Heart left ventricle (tissue), 16 donors: ENCODE data around the gene FXYD5. TPM values are rescaled to one million over a fixed set of nuclear protein-coding genes. Genes with fewer than 3 reads are reported as not detected.
"Not testable (repeated sequence)": the region's sequence is repeated elsewhere in the genome, so short reads cannot be mapped to it uniquely, and the experiment has no call there.

Experiments
- ATAC-seq, 4 donors: fragments of 200-7000 bp; cut with Tn5 transposase; one replicate each; pipeline ENCODE4 v1.9.1; 2020 to 2022; ENCODE audit warnings: moderate library complexity in 4 of 4, mild to moderate bottlenecking in 3 of 4, moderate number of reproducible peaks in 1 of 4
- DNase-seq, 5 donors: peaks; one replicate each; pipeline ENCODE4 v3.0.0-alpha.2; 2020
- H3K27ac ChIP-seq, 12 donors: fragments of 200-600 bp; sonication (generic) in 4 of 12; one replicate each; pipeline versions ENCODE4 v1.5.0 to v1.8.0; 2016 to 2022; ENCODE audit warnings: mild to moderate bottlenecking in 2 of 12
- H3K27me3 ChIP-seq, 9 donors: fragments of 200-600 bp; sonication (generic) in 2 of 9; one replicate each; pipeline versions ENCODE4 v1.5.1 to v1.8.0; 2016 to 2022; ENCODE audit warnings: mild to moderate bottlenecking in 3 of 9
- H3K36me3 ChIP-seq, 9 donors: fragments of 200-600 bp; sonication (generic) in 2 of 9; one replicate each; pipeline versions ENCODE4 v1.5.0 to v1.8.0; 2018 to 2022; ENCODE audit warnings: mild to moderate bottlenecking in 2 of 9
- H3K4me1 ChIP-seq, 12 donors: fragments of 200-600 bp; sonication (generic) in 4 of 12; one replicate each; pipeline versions ENCODE4 v1.5.0 to v1.8.0; 2016 to 2022; ENCODE audit warnings: mild to moderate bottlenecking in 3 of 12
- H3K4me3 ChIP-seq, 12 donors: fragments of 200-600 bp; sonication (generic) in 4 of 12; one replicate each; pipeline versions ENCODE4 v1.5.0 to v1.8.0; 2017 to 2022; ENCODE audit warnings: mild to moderate bottlenecking in 9 of 12, moderate library complexity in 4 of 12
- H3K9me3 ChIP-seq, 12 donors: fragments of 200-600 bp; sonication (generic) in 4 of 12; one replicate each; pipeline versions ENCODE4 v1.5.0 to v1.8.0; 2016 to 2022; ENCODE audit warnings: mild to moderate bottlenecking in 1 of 12
- POLR2A ChIP-seq, 2 donors: fragments of 450-650 bp; IDR thresholded peaks; one replicate each; pipeline ENCODE4 v1.6.1; 2017; ENCODE audit warnings: antibody characterized with exemption in 2 of 2, mild to moderate bottlenecking in 2 of 2, moderate library complexity in 2 of 2
- WGBS, 4 donors: extraction: QIAGEN DNeasy Blood & Tissue Kit in 2 of 4; methylation state at CpG; one replicate each; pipeline versions ENCODE4 v1.1.5 to v1.1.7; 2013 to 2018; 5-methylcytosine and 5-hydroxymethylcytosine counted together
- intact Hi-C, 10 donors: fragments of 100-400 bp; cut with DNase I; formaldehyde crosslinking; loops; one replicate each; pipeline versions ENCODE4 v1.11.1 to v1.14.2; 2022
- polyA plus RNA-seq, 2 donors: library from polyadenylated mRNA; stranded (reverse); fragments of 200-250 nt; gene quantifications; one replicate each; pipeline ENCODE4 v1.2.3, GENCODE V29; 2013
- total RNA-seq, 9 donors: library from RNA; depleted of rRNA in 2 of 9; stranded (reverse); fragments of >200 nt in 2 of 9; fragmentation: NEBNext Ultra II Directional in 3 of 9; extraction: Animal tissue kit (Norgen Biotek cat#: 25700) in 3 of 9; gene quantifications; one replicate each; pipeline versions ENCODE4 v1.1.0 to v1.2.4, GENCODE V29; 2016 to 2023
- TF ChIP-seq, protein P1 (sequence below), 12 donors: fragments of 200-600 bp; sonication (generic) in 4 of 12; IDR thresholded peaks; one replicate each; pipeline versions ENCODE4 v1.5.0 to v1.8.0; 2018 to 2022; ENCODE audit warnings: antibody characterized with exemption in 12 of 12, mild to moderate bottlenecking in 5 of 12
- donor health status: ischemic (EF 13 %, LVEDD 7.1; RV severe dilation, severe dysfunction).
- donor health status: healthy with polysubstance abuse.
- donor health status: DM: no; HTN: yes; CAD: no.
- donor health status: DM: no; HTN: no; CAD: no.
- donor health status: ischemic (EF 25% LVEDD 6.9; RV normal size, moderate dysfunction).
- donor health status: ischemic (EF 25% LVEDD 5.7; RV mildly dilated, moderate dysfunction).
- donor health status: healthy.
- donor health status: DM: yes; HTN: yes; CAD: no.
- donor health status: ischemic (EF 35%, LVEDD 5.7; RV mildly dilated, moderate dysfunction).
- donor health status: nonischemic (EF 11% LVEDD 7.7; RV severe dilation, severe dysfunction).
- donor health status: DM: yes; HTN: yes; CAD: no.
- donor health status: PGD.
- donor health status: ischemic (EF 29% LVEDD 5.4; RV normal size, mild dysfunction).
- donor health status: nonischemic (EF 23%, LVEDD 6.1; RV moderate dilation, normal function).

FXYD5 gene
- total and polyA plus RNA-seq, 11 donors = 15.3 to 87.9 (median 25.6) TPM

DNA sequence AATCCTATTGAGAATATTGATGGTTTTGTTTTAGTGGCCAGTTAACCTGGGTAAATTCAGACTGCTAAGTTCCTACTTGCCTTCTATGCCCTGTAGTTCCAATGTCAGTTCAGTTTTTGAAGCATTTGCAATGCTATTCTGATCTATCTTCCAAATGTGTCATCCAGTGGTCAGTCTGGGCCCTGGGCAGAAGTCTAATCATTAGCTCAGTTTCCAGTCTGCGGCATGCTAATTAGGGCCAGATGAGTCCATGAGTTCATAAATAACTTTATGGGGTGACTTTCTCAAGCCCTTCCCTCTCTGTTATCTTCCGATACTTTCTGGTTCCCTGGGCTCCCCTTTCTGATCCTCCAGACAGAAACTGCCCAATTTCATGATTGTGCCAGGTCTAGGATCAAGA is 41.3 kb downstream of the FXYD5 start:
- no peak overlapping the region for H3K4me3 ChIP-seq
- TF ChIP-seq, protein P1, sequence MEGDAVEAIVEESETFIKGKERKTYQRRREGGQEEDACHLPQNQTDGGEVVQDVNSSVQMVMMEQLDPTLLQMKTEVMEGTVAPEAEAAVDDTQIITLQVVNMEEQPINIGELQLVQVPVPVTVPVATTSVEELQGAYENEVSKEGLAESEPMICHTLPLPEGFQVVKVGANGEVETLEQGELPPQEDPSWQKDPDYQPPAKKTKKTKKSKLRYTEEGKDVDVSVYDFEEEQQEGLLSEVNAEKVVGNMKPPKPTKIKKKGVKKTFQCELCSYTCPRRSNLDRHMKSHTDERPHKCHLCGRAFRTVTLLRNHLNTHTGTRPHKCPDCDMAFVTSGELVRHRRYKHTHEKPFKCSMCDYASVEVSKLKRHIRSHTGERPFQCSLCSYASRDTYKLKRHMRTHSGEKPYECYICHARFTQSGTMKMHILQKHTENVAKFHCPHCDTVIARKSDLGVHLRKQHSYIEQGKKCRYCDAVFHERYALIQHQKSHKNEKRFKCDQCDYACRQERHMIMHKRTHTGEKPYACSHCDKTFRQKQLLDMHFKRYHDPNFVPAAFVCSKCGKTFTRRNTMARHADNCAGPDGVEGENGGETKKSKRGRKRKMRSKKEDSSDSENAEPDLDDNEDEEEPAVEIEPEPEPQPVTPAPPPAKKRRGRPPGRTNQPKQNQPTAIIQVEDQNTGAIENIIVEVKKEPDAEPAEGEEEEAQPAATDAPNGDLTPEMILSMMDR (IDR thresholded peaks at IDR 0.05) = no peak
- TF ChIP-seq POLR2A (IDR thresholded peaks at IDR 0.05) = no peak
- no peaks in the 10 kb centered on the region for H3K4me1 ChIP-seq
- H3K9me3 ChIP-seq = peaks cover 0 to 11% (median 0%) of the 10 kb centered on the region in 12 donors
- 58 to 75% (median 68%) methylated on average over 2 of the region's 2 CpGs for WGBS, 4 donors
- DNase-seq (no peak), ATAC-seq (no peak)
- no peaks in the 10 kb centered on the region for H3K36me3 ChIP-seq
- H3K27me3 ChIP-seq = no peaks in the 10 kb centered on the region
- no peak overlapping the region for H3K27ac ChIP-seq
- intact Hi-C loops = no loop called here

GRCh38 chr19:35196861-35197260 is 42.3 kb downstream of the FXYD5 start:
- 80 to 96% (median 85%) methylated on average over 6 of the region's 6 CpGs for WGBS, 4 donors
- intact Hi-C loops = not testable (repeated sequence)

DNA sequence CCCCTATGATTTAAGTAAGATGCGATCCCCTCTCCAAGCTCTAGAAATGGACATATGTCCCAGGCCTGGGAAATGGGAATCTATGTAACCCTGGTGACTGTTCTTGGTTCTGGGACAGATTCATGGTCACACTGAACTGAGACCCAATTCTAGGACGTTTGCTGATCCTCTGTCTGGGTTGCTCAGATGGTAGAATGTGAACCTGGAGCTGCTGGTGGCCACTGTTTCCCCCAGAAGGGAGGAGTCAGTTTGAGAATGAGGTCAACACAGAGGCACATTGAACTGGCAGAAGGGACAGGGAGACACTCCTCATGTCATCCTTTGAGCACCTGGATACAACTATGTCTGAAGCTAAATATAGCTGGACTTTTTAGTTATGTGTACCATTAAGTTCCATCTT is 44.9 kb downstream of the FXYD5 start:
- Histone ChIP-seq H3K27ac (no peak overlapping the region), H3K9me3 (no peaks in the 10 kb centered on the region), H3K4me3 (no peak overlapping the region), H3K36me3 (no peaks in the 10 kb centered on the region), H3K27me3 (peaks cover 0 to 3% (median 0%) of the 10 kb centered on the region in 9 donors), H3K4me1 (peaks cover 0 to 8% (median 0%) of the 10 kb centered on the region in 12 donors)
- 62 to 76% (median 69%) methylated on average over 2 of the region's 2 CpGs for WGBS, 4 donors
- ATAC-seq (no peak), DNase-seq (no peak)
- TF ChIP-seq, protein P1 (IDR thresholded peaks at IDR 0.05) = no peak
- no peak for TF ChIP-seq POLR2A (IDR thresholded peaks at IDR 0.05)
- intact Hi-C loops = no loop called here

More at GRCh38 chr19:35196861-35197260, 42.3 kb downstream of the FXYD5 start:
- DNase-seq, H3K4me3 ChIP-seq, H3K9me3 ChIP-seq, H3K27ac ChIP-seq, H3K27me3 ChIP-seq, H3K36me3 ChIP-seq, H3K4me1 ChIP-seq, ATAC-seq: not testable (repeated sequence)

DNA sequence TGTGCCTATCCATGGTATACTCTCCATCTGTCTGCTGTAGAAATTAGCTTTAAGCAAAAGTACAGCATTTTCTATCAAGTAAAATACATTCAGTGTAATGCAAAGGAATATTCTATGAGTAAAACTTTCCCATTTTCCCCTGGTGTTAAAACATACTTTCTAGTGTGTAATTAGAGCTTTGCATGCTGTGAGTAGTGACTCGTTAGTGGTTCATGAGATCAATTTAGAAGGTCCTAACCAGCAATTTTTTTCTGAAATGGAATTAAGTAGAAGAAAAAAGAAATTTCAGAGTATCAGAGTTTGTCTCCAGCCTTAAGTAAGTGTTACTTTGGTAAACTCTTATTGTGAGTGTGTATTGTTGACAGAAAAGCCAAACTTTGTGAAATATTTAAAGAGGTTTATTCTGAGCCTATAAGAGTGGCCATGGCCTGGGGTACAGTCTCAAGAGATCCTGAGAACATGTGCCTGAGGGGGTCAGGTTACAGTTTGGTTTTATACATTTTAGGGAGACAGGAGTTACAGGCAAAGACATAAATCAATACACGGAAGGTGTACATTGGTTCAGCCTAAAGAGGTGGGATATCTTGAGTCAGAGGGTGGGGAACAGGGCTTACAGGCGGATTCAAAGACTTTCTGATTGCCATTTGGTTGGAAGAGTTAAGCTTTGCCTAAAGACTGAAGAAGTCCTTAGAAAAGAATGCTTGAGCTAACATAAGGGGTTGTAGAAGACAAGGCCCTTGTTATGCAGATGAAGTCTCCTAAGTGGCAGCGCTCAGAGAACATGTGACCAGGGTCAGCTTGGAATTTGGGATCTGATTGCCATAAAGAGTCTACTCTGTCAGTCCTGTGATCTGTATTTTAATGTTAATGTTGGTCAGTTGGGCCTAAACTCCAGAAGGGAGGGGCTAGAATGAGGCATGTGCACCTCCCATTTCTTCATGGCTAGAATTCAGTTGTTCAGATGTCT is 48.5 kb downstream of the FXYD5 start:
- TF ChIP-seq POLR2A (IDR thresholded peaks at IDR 0.05) = no peak
- TF ChIP-seq, protein P1 (IDR thresholded peaks at IDR 0.05) = no peak
- no peak for DNase-seq
- Histone ChIP-seq H3K9me3 (peaks cover 0 to under 1% (median 0%) of the 10 kb centered on the region in 12 donors), H3K4me3 (no peak overlapping the region), H3K27ac (no peak overlapping the region), H3K36me3 (no peaks in the 10 kb centered on the region), H3K4me1 (peaks cover 0 to 42% (median 0%) of the 10 kb centered on the region in 12 donors), H3K27me3 (peaks cover 0 to 3% (median 0%) of the 10 kb centered on the region in 9 donors)
- intact Hi-C loops = no loop called here
- WGBS, 4 donors = 89 to 92% (median 91%) methylated on average over 4 of the region's 4 CpGs
- no peak for ATAC-seq
